AG04450 (cell line): Measurements from ENCODE around the gene ZKSCAN5. TPM values are rescaled to one million over a fixed set of nuclear protein-coding genes. Genes with fewer than 3 reads are reported as not detected.

Experiments
- CTCF ChIA-PET: fragments of 300-600, 350-600 bp; formaldehyde crosslinking; extraction: SDS; loops from one replicate; lab custom pipeline; 2022; ENCODE audit warnings: antibody characterized with exemption, inconsistent platforms; lab: Charles Lee
- POLR2A ChIA-PET: fragments of 350-600 bp; formaldehyde crosslinking; extraction: SDS; loops from one replicate; lab custom pipeline; 2021; ENCODE audit warnings: antibody characterized with exemption, inconsistent platforms; lab: Yijun Ruan, JAX
- DNase-seq: peaks from one replicate; pipeline ENCODE4 v3.0.0-alpha.2; 2011; ENCODE audit warnings: low read depth, low spot score
- H3K27ac ChIP-seq: one replicate; pipeline ENCODE4 v1.5.1; 2012; ENCODE audit warnings: low read depth, low read length, control low read depth
- H3K27me3 ChIP-seq: one replicate; pipeline ENCODE4 v1.6.0; 2012; ENCODE audit warnings: low read length; ENCODE audit not compliant: control insufficient read depth, insufficient read depth
- H3K4me3 ChIP-seq: 2 replicates; pipeline ENCODE4 v1.5.1; 2011; ENCODE audit warnings: mild to moderate bottlenecking, low read depth, low read length, control low read depth
- H3K9me3 ChIP-seq: 2 replicates; pipeline ENCODE4 v1.5.1; 2012; ENCODE audit warnings: low read length; ENCODE audit not compliant: control insufficient read depth, insufficient read depth
- polyA plus RNA-seq: library from polyadenylated mRNA; depleted of rRNA; stranded (reverse); fragments of >200 nt; gene quantifications from 2 replicates; pipeline ENCODE4 v1.2.3, GENCODE V29; 2011
- TF ChIP-seq, protein P1 (sequence below): IDR thresholded peaks from 2 replicates; pipeline ENCODE4 v1.5.1; 2011; ENCODE audit warnings: low read depth, low read length, control low read depth, inconsistent platforms

ZKSCAN5 gene
- polyA plus RNA-seq, 1 experiment, result 13.4 TPM

DNA sequence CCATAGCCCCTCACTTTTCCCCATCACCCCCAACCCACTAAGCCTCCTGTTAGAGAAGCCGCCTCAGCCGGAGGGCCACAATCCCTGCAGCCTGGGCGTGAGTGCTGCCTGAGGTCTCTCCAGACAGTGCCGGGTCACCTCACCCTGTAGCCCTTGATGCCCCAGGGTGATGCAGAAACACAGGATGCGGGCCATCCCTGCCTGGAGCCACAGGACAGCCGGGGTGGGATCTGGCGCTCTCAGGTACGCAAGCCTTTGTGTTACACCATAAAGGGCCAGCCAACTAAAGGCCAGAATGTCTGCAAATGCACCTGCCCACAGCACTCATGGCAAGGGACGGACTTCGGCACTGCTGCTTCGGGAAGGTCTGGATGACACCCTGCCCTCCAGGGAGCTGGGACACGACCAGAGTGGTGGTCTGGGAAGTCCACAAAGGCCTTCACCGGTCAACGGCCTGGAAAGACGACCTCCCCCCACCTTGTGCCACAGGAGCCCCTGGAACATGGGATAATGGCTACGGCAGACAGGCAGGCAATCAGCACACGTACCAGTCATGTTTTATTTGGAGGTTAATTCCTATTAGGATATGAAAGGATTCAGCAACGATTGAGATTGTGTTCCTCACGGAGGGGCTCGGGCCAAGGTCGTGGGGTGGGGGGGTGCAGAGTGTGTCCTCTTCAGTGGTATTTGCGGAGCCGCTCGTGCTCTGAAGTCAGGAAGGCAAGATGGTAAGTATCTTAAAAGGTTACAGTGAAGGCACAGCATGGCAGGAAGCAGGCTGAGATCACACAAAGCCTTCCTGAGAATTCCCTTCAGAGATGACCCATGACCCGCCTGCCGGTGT, 46.6 kb upstream of the ZKSCAN5 start:
- Histone ChIP-seq H3K27ac (no peak overlapping the region), H3K9me3 (no peaks in the 10 kb centered on the region), H3K4me3 (no peak overlapping the region), H3K27me3 (no peaks in the 10 kb centered on the region)
- TF ChIP-seq, protein P1, sequence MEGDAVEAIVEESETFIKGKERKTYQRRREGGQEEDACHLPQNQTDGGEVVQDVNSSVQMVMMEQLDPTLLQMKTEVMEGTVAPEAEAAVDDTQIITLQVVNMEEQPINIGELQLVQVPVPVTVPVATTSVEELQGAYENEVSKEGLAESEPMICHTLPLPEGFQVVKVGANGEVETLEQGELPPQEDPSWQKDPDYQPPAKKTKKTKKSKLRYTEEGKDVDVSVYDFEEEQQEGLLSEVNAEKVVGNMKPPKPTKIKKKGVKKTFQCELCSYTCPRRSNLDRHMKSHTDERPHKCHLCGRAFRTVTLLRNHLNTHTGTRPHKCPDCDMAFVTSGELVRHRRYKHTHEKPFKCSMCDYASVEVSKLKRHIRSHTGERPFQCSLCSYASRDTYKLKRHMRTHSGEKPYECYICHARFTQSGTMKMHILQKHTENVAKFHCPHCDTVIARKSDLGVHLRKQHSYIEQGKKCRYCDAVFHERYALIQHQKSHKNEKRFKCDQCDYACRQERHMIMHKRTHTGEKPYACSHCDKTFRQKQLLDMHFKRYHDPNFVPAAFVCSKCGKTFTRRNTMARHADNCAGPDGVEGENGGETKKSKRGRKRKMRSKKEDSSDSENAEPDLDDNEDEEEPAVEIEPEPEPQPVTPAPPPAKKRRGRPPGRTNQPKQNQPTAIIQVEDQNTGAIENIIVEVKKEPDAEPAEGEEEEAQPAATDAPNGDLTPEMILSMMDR, result no peak
- ChIA-PET CTCF (no interaction called here), POLR2A (no interaction called here)
- no peak for DNase-seq

DNA sequence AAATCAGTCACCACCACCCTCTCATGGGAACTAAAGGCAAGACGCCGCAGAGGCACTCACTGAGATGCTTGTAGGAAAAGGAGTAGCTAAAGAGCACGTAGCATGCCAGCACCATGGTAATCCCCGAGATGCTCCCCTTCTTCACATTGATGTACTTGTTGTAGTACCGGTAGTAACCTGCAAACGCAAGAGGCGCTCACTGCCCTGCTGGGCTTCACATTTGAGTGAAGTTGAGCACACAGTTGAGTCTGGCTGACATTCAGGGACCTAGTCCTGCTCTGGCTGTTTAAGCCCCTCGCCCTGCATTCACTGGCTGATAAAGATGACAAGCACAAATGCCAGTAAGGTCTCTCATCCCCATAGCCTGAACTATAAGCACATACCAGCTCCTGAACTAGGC, 45.4 kb upstream of the ZKSCAN5 start:
- H3K27me3 ChIP-seq, result no peaks in the 10 kb centered on the region
- DNase-seq, result no peak
- H3K4me3 ChIP-seq, result no peak overlapping the region
- H3K27ac ChIP-seq, result no peak overlapping the region
- POLR2A ChIA-PET, result no interaction called here
- CTCF ChIA-PET, result no interaction called here
- TF ChIP-seq, protein P1, result peak; percentile 40
- no peaks in the 10 kb centered on the region for H3K9me3 ChIP-seq

DNA sequence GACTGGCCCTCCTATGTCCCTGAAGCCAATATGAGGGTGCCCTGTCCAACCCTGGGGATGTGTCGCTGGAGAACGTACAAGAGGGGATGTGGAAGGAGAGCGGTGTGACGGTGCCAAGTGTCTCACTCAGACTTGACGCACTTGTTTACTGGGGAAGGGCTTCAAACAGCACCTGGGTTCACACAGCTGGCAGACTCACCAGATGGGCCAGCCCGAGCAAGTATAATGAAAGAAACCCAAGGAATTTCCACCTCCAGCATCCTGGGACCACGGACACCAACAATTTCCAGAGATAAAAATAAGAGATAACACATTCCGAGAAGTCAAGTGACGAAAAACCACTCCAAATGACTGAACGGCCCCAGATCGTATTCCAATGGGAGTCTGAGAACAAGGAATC, 43.8 kb upstream of the ZKSCAN5 start:
- H3K27ac ChIP-seq, result no peak overlapping the region
- no peaks in the 10 kb centered on the region for H3K27me3 ChIP-seq
- ChIA-PET CTCF (interaction anchor here (0.6 kb wide), 1 partner anchor 120 kb away, joined by 7 read pairs; no protein-coding TSS in a partner anchor), POLR2A (interaction anchor here (1.0 kb wide), 1 partner anchor 22 kb away, joined by 3 read pairs; the partner anchor contains the start of genes CPSF4 and PTCD1)
- peaks cover under 1% of the 10 kb centered on the region; the same call in 1 of the 2 replicates for H3K9me3 ChIP-seq
- no peak for DNase-seq
- no peak overlapping the region for H3K4me3 ChIP-seq
- TF ChIP-seq, protein P1, result no peak

DNA sequence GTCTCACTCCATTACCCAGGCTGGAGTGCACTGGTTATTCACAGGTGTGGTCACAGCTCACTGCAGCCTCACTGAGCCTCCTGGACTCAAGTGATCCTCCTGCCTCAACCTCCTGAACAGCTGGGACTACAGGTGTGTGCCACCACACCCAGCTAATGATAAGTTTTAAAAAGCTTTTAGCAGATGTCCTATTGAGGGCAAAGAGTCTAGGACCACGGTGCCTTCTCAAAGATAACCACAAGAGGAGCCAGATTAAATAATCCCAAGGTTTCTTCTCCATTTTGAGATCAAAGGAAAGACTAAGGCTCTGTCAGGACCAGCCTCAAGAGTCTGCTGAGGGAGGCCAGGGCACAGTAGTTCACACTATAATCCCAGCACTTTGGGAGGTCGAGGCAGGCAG, 43.2 kb upstream of the ZKSCAN5 start:
- no peak for DNase-seq
- TF ChIP-seq, protein P1, result 0 out of 2 replicates have a peak, but pooled peaks have one; percentile 11
- no peaks in the 10 kb centered on the region for H3K27me3 ChIP-seq
- ChIA-PET CTCF (no interaction called here), POLR2A (no interaction called here)
- H3K4me3 ChIP-seq, result no peak overlapping the region
- H3K9me3 ChIP-seq, result peaks cover 3% of the 10 kb centered on the region; the same call in 1 of the 2 replicates
- no peak overlapping the region for H3K27ac ChIP-seq

DNA sequence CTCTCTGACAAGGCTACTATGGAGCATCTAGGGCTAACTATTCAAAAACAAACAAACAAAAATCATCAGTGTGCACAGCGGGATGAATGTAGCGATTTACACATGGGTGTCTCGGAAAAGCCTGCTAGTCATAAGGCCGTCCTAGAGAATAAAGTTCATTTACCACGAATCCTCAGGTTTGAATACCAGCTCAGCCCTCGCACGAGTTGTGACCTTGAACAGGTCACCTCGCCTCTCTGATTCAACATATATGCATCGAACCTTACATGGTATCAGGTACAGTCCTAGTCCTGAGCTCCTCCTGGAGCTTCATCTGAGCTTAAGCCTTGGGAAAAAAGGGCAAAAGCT, 39.1 kb upstream of the ZKSCAN5 start:
- Histone ChIP-seq H3K27me3 (no peaks in the 10 kb centered on the region), H3K9me3 (peaks cover 7% of the 10 kb centered on the region; the same call in 1 of the 2 replicates), H3K27ac (peak overlapping the region; percentile 73), H3K4me3 (peak overlapping the region; percentile 97)
- TF ChIP-seq, protein P1, result no peak
- ChIA-PET CTCF (interaction anchor here (0.6 to 0.7 kb wide), 3 partner anchors 8 to 528 kb away, joined by 3 to 10 read pairs (median 3); no protein-coding TSS in a partner anchor), POLR2A (no interaction called here)
- no peak for DNase-seq
